COLO668 (cell line): ENCODE data around the gene EXOC1.
"Not testable (repeated sequence)": the region's sequence is repeated elsewhere in the genome, so short reads cannot be mapped to it uniquely, and the experiment has no call there.

Experiments used
- DNase-seq: peaks from one replicate; lab custom pipeline; 2025; ENCODE audit not compliant: unreplicated experiment; lab: John Stamatoyannopoulos, UW

EXOC1 gene, protein sequence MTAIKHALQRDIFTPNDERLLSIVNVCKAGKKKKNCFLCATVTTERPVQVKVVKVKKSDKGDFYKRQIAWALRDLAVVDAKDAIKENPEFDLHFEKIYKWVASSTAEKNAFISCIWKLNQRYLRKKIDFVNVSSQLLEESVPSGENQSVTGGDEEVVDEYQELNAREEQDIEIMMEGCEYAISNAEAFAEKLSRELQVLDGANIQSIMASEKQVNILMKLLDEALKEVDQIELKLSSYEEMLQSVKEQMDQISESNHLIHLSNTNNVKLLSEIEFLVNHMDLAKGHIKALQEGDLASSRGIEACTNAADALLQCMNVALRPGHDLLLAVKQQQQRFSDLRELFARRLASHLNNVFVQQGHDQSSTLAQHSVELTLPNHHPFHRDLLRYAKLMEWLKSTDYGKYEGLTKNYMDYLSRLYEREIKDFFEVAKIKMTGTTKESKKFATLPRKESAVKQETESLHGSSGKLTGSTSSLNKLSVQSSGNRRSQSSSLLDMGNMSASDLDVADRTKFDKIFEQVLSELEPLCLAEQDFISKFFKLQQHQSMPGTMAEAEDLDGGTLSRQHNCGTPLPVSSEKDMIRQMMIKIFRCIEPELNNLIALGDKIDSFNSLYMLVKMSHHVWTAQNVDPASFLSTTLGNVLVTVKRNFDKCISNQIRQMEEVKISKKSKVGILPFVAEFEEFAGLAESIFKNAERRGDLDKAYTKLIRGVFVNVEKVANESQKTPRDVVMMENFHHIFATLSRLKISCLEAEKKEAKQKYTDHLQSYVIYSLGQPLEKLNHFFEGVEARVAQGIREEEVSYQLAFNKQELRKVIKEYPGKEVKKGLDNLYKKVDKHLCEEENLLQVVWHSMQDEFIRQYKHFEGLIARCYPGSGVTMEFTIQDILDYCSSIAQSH

DNA sequence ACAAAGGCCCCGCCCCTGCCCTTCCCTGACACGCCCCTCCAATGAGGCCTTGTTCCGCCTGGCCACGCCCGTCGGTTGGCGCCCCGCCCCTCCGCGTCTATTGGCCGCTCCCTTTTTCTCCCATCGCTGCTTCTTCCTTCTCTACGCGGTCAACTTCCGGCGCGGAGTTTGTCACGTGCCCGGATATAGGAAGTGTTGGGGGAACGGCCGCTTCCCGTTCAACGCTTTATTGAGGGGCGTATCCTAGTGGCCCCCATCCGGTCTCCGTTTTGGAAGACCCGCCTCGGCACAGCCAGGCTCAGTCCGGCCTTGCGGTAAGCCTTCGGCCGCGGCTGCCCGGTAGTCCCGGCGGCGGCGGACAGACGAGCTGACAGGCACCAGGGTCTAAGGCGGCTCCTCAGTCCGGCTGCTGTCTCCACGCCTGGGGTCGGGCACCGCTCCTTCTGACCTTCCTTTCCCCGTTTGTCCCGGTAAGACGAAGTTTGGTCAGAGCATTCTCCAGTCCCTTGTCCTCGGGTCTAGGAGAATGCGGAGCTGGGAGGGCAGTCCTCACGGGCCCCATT, at the start of gene EXOC1:
EXOC1 (plus strand) TSS at position 165 of the 563 bp plus-strand sequence. CDS start 4,676 bp downstream, outside the sequence.
- peak; percentile 96 for DNase-seq

DNA sequence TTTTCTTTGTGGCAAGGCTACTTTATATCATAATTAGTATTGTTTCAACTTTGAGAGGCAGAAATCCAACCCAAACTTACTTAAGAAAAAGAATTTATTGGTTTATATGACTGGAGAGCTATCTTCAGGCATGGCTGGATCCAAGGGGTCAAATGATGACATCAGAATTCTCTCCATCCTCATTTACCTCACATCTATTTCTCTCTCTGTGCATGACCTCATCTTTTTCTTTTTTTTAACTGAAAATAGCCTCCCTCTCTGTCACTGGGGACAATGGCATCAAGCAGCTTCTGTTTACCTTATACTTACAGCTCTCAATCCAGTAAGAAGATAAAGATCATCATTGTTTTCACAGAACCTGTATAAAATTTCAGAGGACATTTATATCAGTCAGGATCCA, 45.9 kb upstream of the EXOC1 start:
- no peak for DNase-seq

DNA sequence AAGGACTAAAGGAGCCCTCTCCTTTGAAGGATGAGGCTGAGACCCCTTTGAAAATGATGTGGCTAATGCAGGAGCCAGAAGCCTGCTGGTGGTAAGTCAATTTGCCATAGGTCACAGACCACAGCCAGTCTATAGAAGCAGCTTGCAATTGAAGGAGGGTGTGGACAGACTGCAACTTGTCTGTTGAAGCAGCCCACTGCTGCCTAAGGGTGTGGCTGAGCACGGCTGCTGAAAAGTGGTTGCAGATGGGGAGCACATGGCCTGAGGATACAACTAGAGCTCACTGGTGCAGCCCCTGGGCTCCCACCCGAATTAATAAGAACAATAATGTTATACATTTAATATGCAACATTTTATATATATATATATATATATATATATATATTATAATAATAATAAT, 45.3 kb upstream of the EXOC1 start:
- no peak for DNase-seq

DNA sequence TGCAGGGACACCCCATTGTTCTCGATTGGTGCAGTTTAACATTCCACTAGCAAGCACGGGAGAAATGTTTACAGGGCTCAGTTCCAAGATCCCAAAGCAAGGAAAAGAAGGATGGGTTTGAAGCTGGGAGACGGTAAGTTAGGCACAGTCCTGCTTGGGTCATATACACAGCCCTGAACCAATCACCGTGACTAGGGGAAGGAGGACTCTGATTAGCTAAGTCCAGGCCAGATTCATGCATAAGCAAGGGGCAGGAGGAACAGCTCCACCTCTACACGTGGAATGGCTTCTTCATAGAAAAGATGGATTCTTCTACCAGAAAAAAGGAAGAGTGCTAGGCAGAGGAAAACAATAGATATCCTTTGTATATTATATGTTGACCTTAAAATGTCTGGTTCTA, 44.8 kb upstream of the EXOC1 start:
- DNase-seq, result no peak

DNA sequence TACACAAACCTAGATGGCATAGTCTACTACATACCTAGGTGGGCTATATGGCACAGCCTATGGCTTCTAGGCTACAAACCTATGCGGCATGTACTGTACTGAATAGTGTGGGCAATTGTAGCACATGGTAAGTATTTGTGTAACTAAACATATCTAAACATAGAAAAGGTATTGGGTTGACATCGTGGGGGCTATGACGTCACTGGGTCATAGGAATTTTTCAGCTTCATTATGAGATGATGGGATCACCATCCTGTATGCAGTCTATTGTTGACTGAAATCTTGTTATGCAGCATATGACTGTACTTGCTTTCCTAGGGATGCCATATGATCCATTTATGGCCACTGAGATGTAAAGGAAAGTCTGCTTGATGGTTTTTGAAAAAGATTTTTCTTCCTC, 35.8 kb upstream of the EXOC1 start:
- DNase-seq, result no peak

DNA sequence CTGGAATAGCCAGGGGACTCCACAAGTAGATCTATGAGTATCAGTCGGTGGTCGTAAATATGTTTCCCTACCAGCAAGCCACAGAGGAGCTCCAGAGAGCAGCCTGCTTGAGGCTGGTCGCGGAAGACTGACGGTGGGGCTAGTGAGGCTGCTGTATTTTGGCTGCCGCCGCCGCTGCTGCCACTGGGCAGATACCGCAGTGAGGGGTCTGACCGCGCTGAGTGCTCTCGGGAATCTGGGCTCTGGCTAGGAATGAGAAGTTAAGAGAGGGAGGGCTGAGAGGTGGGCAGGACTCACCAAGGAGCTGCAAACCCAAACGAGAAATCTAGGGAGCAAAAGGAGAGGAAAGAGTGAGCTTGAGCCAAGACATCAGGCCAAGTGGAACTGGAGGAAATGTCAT, 33.8 kb upstream of the EXOC1 start, which contains the start of gene EXOC1L:
EXOC1L (plus strand) TSS at position 157 of the 400 bp plus-strand sequence; CDS start at position 394, 237 bp downstream.
- no peak for DNase-seq

DNA sequence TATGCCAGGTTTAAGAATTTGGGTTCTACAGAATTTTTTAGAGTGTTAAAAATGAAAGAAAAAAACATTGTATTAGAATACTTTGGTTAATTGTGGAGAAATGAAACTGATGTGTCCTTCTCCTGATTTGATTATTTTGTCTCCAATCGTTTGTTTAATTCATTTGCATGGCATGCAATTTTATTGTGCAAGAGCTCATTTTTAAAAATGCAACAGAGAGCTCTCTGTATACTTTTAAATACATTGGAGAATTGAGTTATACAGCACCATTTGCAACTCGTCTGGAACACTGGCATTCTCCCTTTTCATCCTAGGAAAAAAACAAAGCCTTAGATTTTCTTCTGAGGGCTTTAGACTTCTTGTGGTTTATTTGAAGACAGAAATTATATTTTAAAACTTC, 33.2 kb upstream of the EXOC1 start:
- no peak for DNase-seq

DNA sequence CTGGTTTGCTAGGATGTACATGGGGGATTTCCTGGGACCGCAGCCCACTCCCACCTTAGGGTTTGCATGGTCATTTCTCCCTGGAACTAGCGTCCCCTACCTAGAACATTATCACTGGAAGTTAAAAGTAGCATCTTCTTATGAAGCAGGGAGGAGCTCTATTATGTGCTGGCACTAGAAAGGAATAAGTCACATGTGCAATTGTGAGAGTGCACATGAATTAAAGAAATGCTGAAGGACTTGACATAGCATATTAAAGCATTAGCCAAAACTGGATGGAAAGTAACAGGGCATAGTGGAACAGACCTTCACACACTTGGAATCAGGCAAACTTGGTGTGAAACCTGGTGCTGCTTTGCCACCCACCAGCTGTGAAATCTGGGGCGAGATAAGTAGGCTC, 31.1 kb upstream of the EXOC1 start:
- DNase-seq, result no peak

DNA sequence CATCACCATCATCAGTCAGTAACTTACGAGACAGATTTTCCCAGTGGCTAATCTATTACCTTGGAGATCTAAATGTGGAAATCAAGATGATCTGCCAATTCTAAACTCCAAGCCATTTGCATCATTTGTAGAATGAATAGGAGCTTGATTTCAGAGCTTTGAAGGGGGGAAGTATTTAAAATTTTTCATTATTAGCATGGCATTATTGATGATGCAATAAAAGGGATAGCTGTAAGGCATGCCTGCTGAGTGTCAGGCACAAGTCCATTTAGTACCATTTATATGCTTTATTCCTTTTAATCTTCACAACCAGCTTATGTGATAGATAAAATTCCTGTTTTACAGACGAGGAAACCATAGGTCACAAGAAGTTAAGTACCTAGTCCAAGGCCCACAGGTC, 28.6 kb upstream of the EXOC1 start:
- no peak for DNase-seq

DNA sequence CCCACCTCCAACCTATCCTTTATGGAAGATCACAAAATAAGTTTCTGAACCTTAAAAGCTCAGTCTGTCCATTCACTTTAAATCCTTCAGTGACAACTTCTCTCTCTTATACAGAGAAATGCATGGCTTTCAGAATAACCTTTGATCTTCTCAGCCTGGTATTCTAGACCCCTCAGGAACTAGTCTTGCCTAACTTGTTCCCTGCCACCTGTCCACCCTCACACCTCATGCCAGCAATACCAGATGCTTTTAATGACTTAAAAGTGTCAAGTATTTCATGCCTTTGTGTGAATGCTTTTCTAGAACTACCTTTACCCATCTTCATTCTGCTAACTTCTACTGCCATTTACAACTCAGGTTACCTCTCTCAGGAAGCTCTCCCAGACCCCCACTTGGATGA, 26.5 kb upstream of the EXOC1 start:
- no peak for DNase-seq

DNA sequence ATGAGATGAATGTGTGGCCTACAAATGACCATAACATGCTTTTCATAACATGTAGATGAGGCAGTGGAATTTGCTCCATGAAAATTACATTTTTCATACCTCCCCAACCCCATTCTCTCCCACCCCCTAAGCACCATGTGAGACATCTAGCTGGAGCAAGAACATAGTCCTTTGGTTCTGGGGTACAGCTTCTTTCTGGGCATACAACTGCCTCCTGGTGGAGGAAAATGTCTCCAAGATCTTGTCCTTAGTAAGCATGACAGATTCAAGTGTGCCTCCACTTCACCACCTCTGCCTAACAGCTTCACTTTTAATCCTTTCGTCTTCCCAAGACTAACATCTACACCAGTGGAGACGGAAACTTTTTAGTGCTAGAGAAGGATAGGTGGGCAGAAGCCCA, 25.9 kb upstream of the EXOC1 start:
- DNase-seq, result no peak

DNA sequence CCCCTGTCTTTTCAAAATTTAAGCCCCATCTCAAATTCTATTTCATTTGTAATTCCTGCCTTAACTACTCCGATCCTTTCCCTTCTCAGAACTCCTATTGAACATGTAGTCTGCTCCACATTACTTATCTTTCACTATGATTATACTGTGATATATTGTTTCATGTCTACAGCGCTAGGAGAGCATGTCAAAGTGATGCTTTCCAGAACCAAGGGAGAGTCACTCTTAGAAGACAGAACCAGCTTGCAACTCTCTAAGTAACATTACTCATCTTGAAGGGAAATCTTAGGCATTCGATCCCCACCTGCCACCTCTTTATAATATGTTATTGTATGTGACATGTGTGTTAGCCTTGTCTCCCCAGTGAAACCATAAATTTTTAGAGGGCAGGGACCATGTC, 23.4 kb upstream of the EXOC1 start:
- DNase-seq, result no peak

DNA sequence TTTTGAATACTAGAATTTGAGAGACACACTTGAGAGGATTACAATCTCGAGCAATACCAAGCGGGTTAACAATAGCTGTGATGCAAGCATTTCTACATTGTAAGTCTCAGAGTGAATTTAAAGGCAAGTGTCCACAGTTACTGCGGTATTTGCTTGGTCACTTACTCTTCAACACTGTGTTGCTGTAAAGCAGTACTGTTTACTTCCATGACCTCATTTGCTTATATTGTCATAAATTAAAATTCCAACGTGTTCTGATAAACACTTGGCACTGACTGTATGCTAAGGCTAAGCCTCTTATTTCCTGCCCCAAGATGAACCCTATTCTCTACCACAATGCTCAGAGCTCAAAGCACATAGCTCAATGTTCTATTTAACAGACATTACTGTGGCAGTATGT, 22.7 kb upstream of the EXOC1 start:
- no peak for DNase-seq

DNA sequence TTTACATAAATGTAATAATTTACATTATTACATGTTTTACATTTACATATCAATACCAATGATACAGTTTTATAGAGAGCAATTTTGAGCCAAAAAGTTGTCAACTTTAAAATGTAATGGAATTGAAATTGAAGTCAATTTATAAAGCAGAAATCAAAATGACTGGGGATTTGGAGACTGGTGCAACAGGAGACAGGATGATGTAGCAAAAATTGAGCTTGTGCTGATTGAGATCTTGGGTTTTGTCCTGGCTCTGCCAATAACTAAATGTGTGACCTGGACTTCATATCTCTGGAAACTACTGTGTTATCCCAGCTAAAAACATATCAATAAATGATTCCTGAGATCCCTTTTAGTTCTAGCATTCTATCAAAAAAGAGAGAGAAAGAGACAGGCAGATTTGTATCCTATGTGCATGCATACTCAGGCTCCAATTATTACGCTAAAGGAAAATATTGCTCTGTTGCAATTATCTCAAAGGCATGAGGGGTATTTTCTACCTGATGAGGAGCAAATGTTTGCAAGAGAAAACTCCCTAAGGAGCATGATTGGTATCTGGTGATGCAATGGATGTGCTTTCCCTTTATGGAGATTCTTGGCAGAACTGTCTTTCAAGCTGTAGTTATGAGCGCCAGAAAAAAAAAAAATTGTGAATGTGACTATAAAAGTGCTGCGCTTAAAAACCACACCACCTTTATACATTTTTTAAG, 19.2 kb upstream of the EXOC1 start:
- DNase-seq, result no peak

DNA sequence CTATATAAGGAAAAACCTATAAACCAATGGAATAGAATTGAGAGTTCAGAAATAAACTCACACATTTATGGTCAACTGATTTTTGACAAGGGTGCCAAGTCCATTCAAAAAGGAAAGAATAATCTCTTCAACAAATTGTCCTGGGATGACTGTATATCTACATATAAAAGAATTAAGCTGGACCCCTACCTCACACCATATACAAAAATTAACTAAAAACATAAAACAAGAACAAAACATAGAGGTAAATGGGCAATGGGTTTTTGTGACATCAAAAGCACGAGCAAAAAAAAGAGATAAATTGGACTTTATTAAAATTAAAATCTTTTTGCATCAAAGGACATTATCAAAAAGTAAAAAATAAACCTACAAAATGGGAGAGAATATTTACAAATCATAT, 15.5 kb upstream of the EXOC1 start:
- no peak for DNase-seq

DNA sequence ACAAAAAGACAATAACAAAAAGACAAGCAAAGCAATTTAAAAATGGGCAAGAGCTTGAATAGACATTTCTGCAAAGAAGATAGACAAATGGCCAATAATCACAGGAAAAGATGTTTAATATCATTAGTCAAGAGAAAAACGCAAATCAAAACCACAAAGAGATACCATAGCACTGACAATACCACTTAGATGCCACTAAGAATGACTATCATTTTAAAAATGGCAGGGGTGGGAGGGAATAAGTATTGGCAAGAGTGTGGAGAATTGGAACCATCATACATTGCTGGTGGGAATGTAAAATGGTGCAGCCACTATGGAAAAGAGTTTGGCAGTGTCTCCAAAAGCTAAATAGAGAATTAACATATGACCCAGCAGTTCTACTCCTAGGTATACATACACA, 15.1 kb upstream of the EXOC1 start:
- DNase-seq, result no peak

DNA sequence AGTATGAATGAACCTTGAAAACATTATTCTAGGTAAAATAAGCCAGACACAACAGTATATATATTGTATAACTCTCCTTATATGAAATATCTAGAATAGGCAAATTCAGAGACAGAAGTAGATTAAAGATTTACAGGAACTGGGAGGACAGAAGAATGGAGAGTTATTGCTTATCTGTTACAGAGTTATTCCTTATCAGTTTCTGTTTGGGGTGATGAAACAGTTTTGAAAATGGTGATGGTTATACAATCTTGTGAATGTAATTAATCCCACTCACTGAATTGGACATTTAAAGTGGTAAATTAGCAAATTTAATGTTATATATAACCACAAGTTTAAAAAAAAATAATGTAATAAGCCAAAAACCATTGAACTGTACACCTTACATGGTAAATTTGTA, 14.5 kb upstream of the EXOC1 start:
- no peak for DNase-seq

DNA sequence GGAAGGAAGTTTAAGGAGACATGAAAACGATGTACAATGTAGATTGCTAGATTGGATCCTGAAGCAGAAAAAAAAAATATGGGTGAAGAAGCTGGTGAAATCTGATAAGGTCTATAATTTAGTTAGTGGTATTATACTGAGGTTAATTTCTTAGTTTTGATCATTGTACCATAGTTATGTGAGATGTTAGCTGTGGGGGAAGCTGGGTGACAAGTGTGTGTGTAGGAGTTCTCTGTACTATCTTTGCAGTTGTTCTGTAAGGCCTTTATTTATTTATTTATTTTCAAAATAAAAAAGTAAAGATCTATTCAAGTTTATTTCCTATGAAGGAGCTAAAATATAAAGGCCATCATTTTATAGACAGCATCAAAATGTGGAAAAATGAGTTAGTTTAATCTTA, 12.5 kb upstream of the EXOC1 start:
- DNase-seq, result no peak

DNA sequence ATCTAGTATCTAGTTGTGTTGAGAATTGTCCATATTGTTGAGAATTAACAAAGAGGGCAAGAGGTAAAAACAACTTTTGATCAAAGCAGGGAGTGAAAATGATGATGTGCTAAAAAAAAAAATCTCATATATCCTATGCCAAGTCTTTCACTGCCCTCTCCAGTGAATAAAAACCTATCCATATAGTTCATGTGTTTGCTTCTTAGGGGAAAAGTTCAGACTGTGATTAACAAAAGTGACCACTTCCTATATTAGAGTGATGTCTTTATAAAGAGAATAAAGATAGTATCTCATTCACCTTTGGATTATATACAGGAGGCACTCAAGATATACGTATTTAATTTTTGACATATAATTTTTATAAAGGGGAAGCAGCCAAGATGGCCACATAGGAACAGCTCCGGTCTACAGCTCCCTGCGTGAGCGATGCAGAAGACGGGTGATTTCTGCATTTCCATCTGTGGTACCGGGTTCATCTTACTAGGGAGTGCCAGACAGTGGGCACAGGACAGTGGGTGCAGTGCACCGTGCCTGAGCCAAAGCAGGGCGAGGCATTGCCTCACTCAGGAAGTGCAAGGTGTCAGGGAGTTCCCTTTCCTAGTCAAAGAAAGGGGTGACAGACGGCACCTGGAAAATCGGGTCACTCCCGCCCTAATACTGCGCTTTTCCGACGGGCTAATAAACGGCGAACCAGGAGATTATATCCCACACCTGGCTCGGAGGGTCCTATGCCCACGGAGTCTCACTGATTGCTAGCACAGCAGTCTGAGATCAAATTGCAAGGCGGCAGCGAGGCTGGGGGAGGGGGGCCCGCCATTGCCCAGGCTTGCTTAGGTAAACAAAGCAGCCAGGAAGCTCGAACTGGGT, 11.8 kb upstream of the EXOC1 start:
- peak; percentile 12 for DNase-seq

DNA sequence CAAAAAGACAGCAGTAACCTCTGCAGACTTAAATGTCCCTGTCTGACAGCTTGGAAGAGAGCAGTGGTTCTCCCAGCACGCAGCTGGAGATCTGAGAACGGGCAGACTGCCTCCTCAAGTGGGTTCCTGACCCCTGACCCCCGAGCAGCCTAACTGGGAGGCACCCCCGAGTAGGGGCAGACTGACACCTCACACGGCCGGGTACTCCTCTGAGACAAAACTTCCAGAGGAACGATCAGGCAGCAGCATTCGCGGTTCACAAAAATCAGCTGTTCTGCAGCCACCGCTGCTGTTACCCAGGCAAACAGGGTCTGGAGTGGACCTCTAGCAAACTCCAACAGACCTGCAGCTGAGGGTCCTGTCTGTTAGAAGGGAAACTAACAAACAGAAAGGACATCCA, 11.1 kb upstream of the EXOC1 start:
- not testable (repeated sequence) for DNase-seq
